HepG2 (cell line): Measurements from ENCODE around the gene ADCY5.

Source experiments
- BCL3 ChIP-seq: sonication (generic); formaldehyde crosslinking; IDR thresholded peaks from 2 replicates; pipeline ENCODE4 v1.5.1; 2020; ENCODE audit warnings: mild to moderate bottlenecking, missing genetic modification reagents, moderate library complexity
- JUN ChIP-seq: sonication (generic); formaldehyde crosslinking; IDR thresholded peaks from 2 replicates; pipeline ENCODE4 v1.4.0; 2020; ENCODE audit warnings: mild to moderate bottlenecking, missing genetic modification reagents
- JUND ChIP-seq: sonication (generic); formaldehyde crosslinking; IDR thresholded peaks from 2 replicates; pipeline ENCODE4 v1.8.0; 2022; ENCODE audit warnings: mild to moderate bottlenecking, missing genetic modification reagents
- KAT2B ChIP-seq: fragments of 150-350 bp; IDR thresholded peaks from 2 replicates; pipeline ENCODE4 v1.6.1; 2014; ENCODE audit warnings: low read depth, low read length, borderline replicate concordance
- KLF13 ChIP-seq: sonication (generic); formaldehyde crosslinking; IDR thresholded peaks from 2 replicates; pipeline ENCODE4 v1.4.0; 2020; ENCODE audit warnings: mild to moderate bottlenecking, missing genetic modification reagents
- SOX13 ChIP-seq, 3 experiments: fragments of 450-650 bp in 1 of 3; sonication (generic) in 1 of 3; formaldehyde crosslinking in 1 of 3; IDR thresholded peaks in 2 of 3; conservative IDR thresholded peaks in 1 of 3; 2 replicates each; pipeline versions ENCODE4 v1.5.0 to v1.6.1; 2016 to 2020; ENCODE audit warnings: antibody characterized with exemption in 1 of 3, mild to moderate bottlenecking in 1 of 3, missing compliant biosample characterization in 1 of 3, missing genetic modification reagents in 1 of 3, moderate library complexity in 1 of 3
- SP4 ChIP-seq: sonication (generic); formaldehyde crosslinking; IDR thresholded peaks from 2 replicates; pipeline ENCODE4 v1.8.1; 2023; ENCODE audit warnings: mild to moderate bottlenecking, missing genetic modification reagents
- ZBTB25 ChIP-seq: IDR thresholded peaks from 2 replicates; pipeline ENCODE4 v1.6.1; 2018; ENCODE audit warnings: missing genetic modification reagents
- ZNF18 ChIP-seq: sonication (generic); formaldehyde crosslinking; IDR thresholded peaks from 2 replicates; pipeline ENCODE4 v1.8.0; 2022; ENCODE audit warnings: mild to moderate bottlenecking, missing genetic modification reagents; ENCODE audit not compliant: insufficient replicate concordance
- ZNF224 ChIP-seq: sonication (generic); formaldehyde crosslinking; IDR thresholded peaks from 2 replicates; pipeline ENCODE4 v1.5.0; 2020; ENCODE audit warnings: mild to moderate bottlenecking, missing genetic modification reagents
- TF ChIP-seq, protein P1 (sequence below): sonication (generic); formaldehyde crosslinking; IDR thresholded peaks from 2 replicates; pipeline ENCODE4 v1.8.0; 2022; ENCODE audit warnings: mild to moderate bottlenecking, missing genetic modification reagents, moderate library complexity

GRCh38 chr3:123262226-123262625 is 186.7 kb downstream of the ADCY5 start:
- TF ChIP-seq BCL3 (CRISPR knock-in tag) = no peak
- no peak for TF ChIP-seq SP4 (CRISPR knock-in tag)
- TF ChIP-seq ZBTB25 (CRISPR knock-in tag) = no peak
- TF ChIP-seq ZNF18 (CRISPR knock-in tag) = no peak
- no peak for TF ChIP-seq KAT2B
- no peak for TF ChIP-seq JUND
- TF ChIP-seq ZNF224 = no peak
- TF ChIP-seq, protein P1, sequence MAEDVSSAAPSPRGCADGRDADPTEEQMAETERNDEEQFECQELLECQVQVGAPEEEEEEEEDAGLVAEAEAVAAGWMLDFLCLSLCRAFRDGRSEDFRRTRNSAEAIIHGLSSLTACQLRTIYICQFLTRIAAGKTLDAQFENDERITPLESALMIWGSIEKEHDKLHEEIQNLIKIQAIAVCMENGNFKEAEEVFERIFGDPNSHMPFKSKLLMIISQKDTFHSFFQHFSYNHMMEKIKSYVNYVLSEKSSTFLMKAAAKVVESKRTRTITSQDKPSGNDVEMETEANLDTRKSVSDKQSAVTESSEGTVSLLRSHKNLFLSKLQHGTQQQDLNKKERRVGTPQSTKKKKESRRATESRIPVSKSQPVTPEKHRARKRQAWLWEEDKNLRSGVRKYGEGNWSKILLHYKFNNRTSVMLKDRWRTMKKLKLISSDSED (CRISPR knock-in tag) = no peak
- TF ChIP-seq KLF13 (CRISPR knock-in tag) = no peak
- TF ChIP-seq JUN (CRISPR knock-in tag) = no peak
- TF ChIP-seq SOX13 (IDR thresholded peaks at IDR 0.05) = no peak
- TF ChIP-seq SOX13 (CRISPR knock-in tag; conservative IDR thresholded peaks at IDR 0.05 in 1 of 2, IDR thresholded peaks at IDR 0.05 in 1 of 2) = no peak
